GM12878 (cell line): ENCODE measurements around the gene CNN2. TPM values are rescaled to one million over a fixed set of nuclear protein-coding genes. Genes with fewer than 3 reads are reported as not detected.
A peak's percentile ranks its signal among the peaks of the same experiment; 100 is the strongest.

Source experiments
- ATAC-seq: fragments of 200-7000 bp; cut with Tn5 transposase; 3 replicates; pipeline ENCODE4 v1.9.1; 2020; ENCODE audit warnings: mild to moderate bottlenecking, moderate library complexity
- BruUV-seq: library from RNA; stranded (reverse); fragments of 400-500 nt; replicated peaks from 2 replicates; lab custom pipeline; 2021; lab: Mats Ljungman, UMichigan
- CTCF ChIA-PET: fragments of 300-600 bp; sonication (Branson Sonifier 250); formaldehyde crosslinking; extraction: SDS; loops from one replicate; lab custom pipeline; 2021; ENCODE audit warnings: inconsistent platforms; lab: Yijun Ruan, JAX
- POLR2A ChIA-PET: fragments of 350-600 bp; formaldehyde crosslinking; extraction: SDS; loops from one replicate; lab custom pipeline; 2021; ENCODE audit warnings: inconsistent platforms; lab: Charles Lee
- RAD21 ChIA-PET: fragments of 300-600 bp; sonication (Branson Sonifier 250); formaldehyde crosslinking; loops from one replicate; lab custom pipeline; 2023; ENCODE audit warnings: antibody characterized with exemption; ENCODE audit not compliant: unreplicated experiment; lab: Charles Lee
- SMC1A ChIA-PET: fragments of 300-600 bp; sonication (Branson Sonifier 250); formaldehyde crosslinking; loops from one replicate; lab custom pipeline; 2023; ENCODE audit not compliant: unreplicated experiment, uncharacterized antibody; lab: Charles Lee
- DNase-seq: peaks from one replicate; pipeline ENCODE4 v3.0.0-alpha.2; 2011; ENCODE audit warnings: low read depth, low spot score
- FAIRE-seq: peaks from 3 replicates; lab custom pipeline; 2011; peaks lifted over from hg19 to GRCh38; lab: Jason Lieb, UNC
- H2AFZ ChIP-seq: 2 replicates; pipeline ENCODE4 v1.6.0; 2011; ENCODE audit warnings: low read depth, low read length, control low read depth; ENCODE audit not compliant: control insufficient read depth
- H3K27ac ChIP-seq: 2 replicates; pipeline ENCODE4 v1.5.1; 2011; ENCODE audit warnings: control low read depth; ENCODE audit not compliant: control insufficient read depth, insufficient read depth
- H3K27me3 ChIP-seq, 2 experiments: replicated peaks in 1 of 2; 2 replicates each; pipeline versions ENCODE4 v1.6.0 to v1.6.1; 2011; ENCODE audit warnings: low read length in 1 of 2; ENCODE audit not compliant: control insufficient read depth in 2 of 2, insufficient read depth in 2 of 2
- H3K36me3 ChIP-seq, 2 experiments: 2 replicates each; pipeline ENCODE4 v1.5.1; 2011; ENCODE audit warnings: low read length in 1 of 2; ENCODE audit not compliant: control insufficient read depth in 2 of 2, insufficient read depth in 2 of 2
- H3K4me1 ChIP-seq: 2 replicates; pipeline ENCODE4 v1.6.1; 2011; ENCODE audit warnings: mild to moderate bottlenecking, low read length, moderate library complexity, mixed read lengths; ENCODE audit not compliant: control insufficient read depth, insufficient read depth
- H3K4me2 ChIP-seq: 2 replicates; pipeline ENCODE4 v1.6.0; 2011; ENCODE audit warnings: control low read depth; ENCODE audit not compliant: control insufficient read depth, insufficient read depth
- H3K4me3 ChIP-seq: fragments of 200-600 bp; sonication (generic); 2 replicates; pipeline ENCODE4 v1.5.1; 2016
- H3K79me2 ChIP-seq: 2 replicates; pipeline ENCODE4 v1.6.0; 2011; ENCODE audit warnings: low read length; ENCODE audit not compliant: control insufficient read depth, insufficient read depth
- H3K9ac ChIP-seq: 2 replicates; pipeline ENCODE4 v1.8.0; 2011; ENCODE audit warnings: low read length, control low read depth, mixed read lengths; ENCODE audit not compliant: control insufficient read depth, insufficient read depth
- H3K9me3 ChIP-seq: replicated peaks from 3 replicates; pipeline ENCODE4 v1.5.1; 2011; ENCODE audit warnings: mild to moderate bottlenecking, low read length; ENCODE audit not compliant: control insufficient read depth, insufficient read depth
- H4K20me1 ChIP-seq: 2 replicates; pipeline ENCODE4 v1.6.0; 2011; ENCODE audit not compliant: control insufficient read depth, insufficient read depth
- CBFB ChIP-seq: IDR thresholded peaks from 2 replicates; pipeline ENCODE4 v1.6.1; 2016; ENCODE audit warnings: antibody characterized with exemption, low read depth
- CHD2 ChIP-seq: IDR thresholded peaks from 2 replicates; pipeline ENCODE4 v1.6.1; 2011; ENCODE audit warnings: low read depth, low read length, improper control_type of control experiment, borderline replicate concordance
- HDAC6 ChIP-seq: fragments of 200-600 bp; sonication (generic); IDR thresholded peaks from one replicate; pipeline ENCODE4 v1.8.0; 2017; ENCODE audit warnings: antibody characterized with exemption; ENCODE audit not compliant: unreplicated experiment
- IKZF2 ChIP-seq, 2 experiments: fragments of 450-650 bp; IDR thresholded peaks; 2 replicates each; pipeline ENCODE4 v1.6.1; 2017; ENCODE audit warnings: mild to moderate bottlenecking in 2 of 2, moderate library complexity in 2 of 2
- KAT2A ChIP-seq: conservative IDR thresholded peaks from 2 replicates; pipeline ENCODE4 v1.6.1; 2011; ENCODE audit warnings: low read depth, low read length; ENCODE audit not compliant: control insufficient read depth
- NBN ChIP-seq: fragments of 450-650 bp; IDR thresholded peaks from 2 replicates; pipeline ENCODE4 v1.6.1; 2016
- NRF1 ChIP-seq: conservative IDR thresholded peaks from 2 replicates; pipeline ENCODE4 v1.6.1; 2011; ENCODE audit warnings: mild to moderate bottlenecking, low read depth, low read length, improper control_type of control experiment
- PBX3 ChIP-seq: IDR thresholded peaks from 2 replicates; pipeline ENCODE4 v1.6.1; 2011; ENCODE audit warnings: mild to moderate bottlenecking, low read depth, low read length, moderate library complexity; ENCODE audit not compliant: insufficient replicate concordance
- POLR2AphosphoS5 ChIP-seq: IDR thresholded peaks from 2 replicates; pipeline ENCODE4 v1.6.1; 2011; ENCODE audit warnings: mild to moderate bottlenecking, low read length, inconsistent platforms
- RAD51 ChIP-seq: fragments of 450-650 bp; IDR thresholded peaks from 2 replicates; pipeline ENCODE4 v1.6.1; 2016; ENCODE audit warnings: moderate library complexity, mild to moderate bottlenecking, inconsistent platforms
- RB1 ChIP-seq: fragments of 450-650 bp; formaldehyde crosslinking; IDR thresholded peaks from 2 replicates; pipeline ENCODE4 v1.6.1; 2017; ENCODE audit warnings: mild to moderate bottlenecking, borderline replicate concordance
- SKIL ChIP-seq: fragments of 450-650 bp; IDR thresholded peaks from 2 replicates; pipeline ENCODE4 v1.6.1; 2017; ENCODE audit warnings: mild to moderate bottlenecking, low read depth, inconsistent platforms; ENCODE audit not compliant: poor library complexity, severe bottlenecking
- SMARCA5 ChIP-seq: fragments of 450-650 bp; IDR thresholded peaks from 2 replicates; pipeline ENCODE4 v1.6.1; 2017; ENCODE audit warnings: mild to moderate bottlenecking
- TBL1XR1 ChIP-seq: IDR thresholded peaks from 2 replicates; pipeline ENCODE4 v1.6.1; 2012; ENCODE audit warnings: low read depth, low read length, improper control_type of control experiment
- TCF3 ChIP-seq: IDR thresholded peaks from 2 replicates; pipeline ENCODE4 v1.6.1; 2012; ENCODE audit warnings: low read depth, mild to moderate bottlenecking, low read length, borderline replicate concordance; ENCODE audit not compliant: insufficient read depth
- YY1 ChIP-seq: IDR thresholded peaks from 2 replicates; pipeline ENCODE4 v1.6.1; 2011; ENCODE audit warnings: low read depth, mild to moderate bottlenecking, low read length
- ZBTB33 ChIP-seq: fragments of 450-650 bp; IDR thresholded peaks from 2 replicates; pipeline ENCODE4 v1.6.1; 2017; ENCODE audit warnings: mild to moderate bottlenecking
- ZNF274 ChIP-seq: IDR thresholded peaks from one replicate; pipeline ENCODE4 v1.8.0; 2011; ENCODE audit not compliant: insufficient read length, insufficient read depth
- WGBS: methylation state at CpG from one replicate; pipeline ENCODE4 v1.1.6; 2016; ENCODE audit warnings: low lambda C conversion rate; ENCODE audit not compliant: insufficient replicate concordance, insufficient coverage; ENCODE audit errors: missing lambda C conversion rate; 5-methylcytosine and 5-hydroxymethylcytosine counted together
- in situ Hi-C: fragments of 300-500 bp; cut with MboI; formaldehyde crosslinking; loops from 9 replicates; pipeline ENCODE4 v1.14.3; 2018; ENCODE audit warnings: mixed read lengths
- intact Hi-C: fragments of 100-400 bp; cut with micrococcal nuclease; formaldehyde crosslinking; loops from one replicate; pipeline ENCODE4 v1.14.2; 2022; ENCODE audit not compliant: unreplicated experiment
- polyA plus RNA-seq, 11 experiments: library from polyadenylated mRNA; depleted of rRNA in 4 of 11; unstranded in 6 of 11; stranded (reverse) in 5 of 11; fragments of >200 nt; fragmentation: Nextera tagmentation in 4 of 11; fragmentation: Illumina TruSeq in 1 of 11; extraction: Ambion mirVana in 4 of 11; extraction: Trizol in 1 of 11; gene quantifications; 1 replicate in 1 of 11; 2 replicates in 10 of 11; pipeline versions ENCODE4 v1.2.1 to v1.2.3, GENCODE V29; 2011 to 2016; ENCODE audit warnings: inconsistent platforms in 2 of 11, missing spikeins in 2 of 11, low read depth in 1 of 11
- total RNA-seq, 4 experiments: library from RNA; depleted of rRNA in 3 of 4; stranded (reverse); fragments of >200 nt in 3 of 4; fragmentation: Illumina TruSeq in 1 of 4; extraction: Trizol in 1 of 4; gene quantifications; 2 replicates each; pipeline versions ENCODE4 v1.2.1 to v1.2.3, GENCODE V29; 2013 to 2021

Gene CNN2
- total and polyA plus RNA-seq, 10 of the 15 experiments (the other 5 are each of a cell fraction or from before 2014, with no cell fraction given): 34.7 to 311 (median 172) TPM

- Histone ChIP-seq H3K4me3 (peak overlapping the region; percentile 98), H3K36me3 (peaks cover 11 to 19% of the 10 kb centered on the region in 2 experiments; a peak in 3 of 4 replicates), H4K20me1 (no peaks in the 10 kb centered on the region), H3K9me3 (no peaks in the 10 kb centered on the region), H3K27ac (peak overlapping the region; percentile 95), H3K4me2 (peak overlapping the region; percentile 82), H3K27me3 (no peaks in the 10 kb centered on the region), H3K9ac (peak overlapping the region; percentile 90), H2AFZ (no peak overlapping the region), H3K4me1 (peaks cover 19% of the 10 kb centered on the region), H3K79me2 (peaks cover 46% of the 10 kb centered on the region)
- ChIA-PET RAD21 (no interaction called here), SMC1A (interaction anchor here (1.1 kb wide), 1 partner anchor 29 kb away, joined by 3 read pairs; no protein-coding TSS in a partner anchor), CTCF (interaction anchor here (1.8 kb wide), 1 partner anchor 19 kb away, joined by 5 read pairs; no protein-coding TSS in a partner anchor), POLR2A (interaction anchor here (0.8 to 3.0 kb wide), 3 partner anchors 17 to 30 kb away, joined by 4 to 32 read pairs (median 6); partner anchors contain the start of gene ABCA7)
- BruUV-seq: TSS peak; percentile 60
- intact Hi-C loops (loop anchor here (1.0 to 2.0 kb wide), 2 partner anchors 34 to 48 kb away; partner anchors contain the start of genes GPX4, RNU6-2 and TMEM259), in situ Hi-C loops (no loop called here)
- peak; percentile 64 for FAIRE-seq
- 2% methylated on average over 25 of the region's 25 CpGs for WGBS
- ATAC-seq: peak; percentile 49
- DNase-seq: no peak
- 0 out of 2 replicates have a peak, but pooled peaks have one; percentile 75 for TF ChIP-seq NBN
- no peak for TF ChIP-seq ZNF274
- TF ChIP-seq TCF3: no peak
- peak; percentile 39 to 51; a peak in 2 of 4 replicates for TF ChIP-seq IKZF2 (IDR thresholded peaks at IDR 0.05)
- no peak for TF ChIP-seq NRF1
- no peak for TF ChIP-seq HDAC6
- TF ChIP-seq POLR2AphosphoS5: no peak; the same call in 1 of the 2 replicates
- peak; percentile 78 for TF ChIP-seq SMARCA5
- no peak for TF ChIP-seq KAT2A
- TF ChIP-seq TBL1XR1: no peak
- no peak for TF ChIP-seq CHD2
- no peak for TF ChIP-seq RAD51
- no peak for TF ChIP-seq ZBTB33
- TF ChIP-seq YY1: no peak
- TF ChIP-seq CBFB: peak; percentile 53; the same call in 1 of the 2 replicates
- TF ChIP-seq RB1: no peak
- TF ChIP-seq SKIL: no peak
- TF ChIP-seq PBX3: no peak
Measured at GRCh38 chr19:1069009-1069779, 42.8 kb downstream of the CNN2 start.
